GM12874 (cell line): ENCODE results near the gene DLEC1.

Experiments
- TF ChIP-seq, protein P1 (sequence below): IDR thresholded peaks from 2 replicates; pipeline ENCODE4 v1.5.1; 2011; ENCODE audit warnings: low read depth, mild to moderate bottlenecking, control low read depth, low read length, moderate library complexity; ENCODE audit not compliant: insufficient read depth

DLEC1 gene

DNA sequence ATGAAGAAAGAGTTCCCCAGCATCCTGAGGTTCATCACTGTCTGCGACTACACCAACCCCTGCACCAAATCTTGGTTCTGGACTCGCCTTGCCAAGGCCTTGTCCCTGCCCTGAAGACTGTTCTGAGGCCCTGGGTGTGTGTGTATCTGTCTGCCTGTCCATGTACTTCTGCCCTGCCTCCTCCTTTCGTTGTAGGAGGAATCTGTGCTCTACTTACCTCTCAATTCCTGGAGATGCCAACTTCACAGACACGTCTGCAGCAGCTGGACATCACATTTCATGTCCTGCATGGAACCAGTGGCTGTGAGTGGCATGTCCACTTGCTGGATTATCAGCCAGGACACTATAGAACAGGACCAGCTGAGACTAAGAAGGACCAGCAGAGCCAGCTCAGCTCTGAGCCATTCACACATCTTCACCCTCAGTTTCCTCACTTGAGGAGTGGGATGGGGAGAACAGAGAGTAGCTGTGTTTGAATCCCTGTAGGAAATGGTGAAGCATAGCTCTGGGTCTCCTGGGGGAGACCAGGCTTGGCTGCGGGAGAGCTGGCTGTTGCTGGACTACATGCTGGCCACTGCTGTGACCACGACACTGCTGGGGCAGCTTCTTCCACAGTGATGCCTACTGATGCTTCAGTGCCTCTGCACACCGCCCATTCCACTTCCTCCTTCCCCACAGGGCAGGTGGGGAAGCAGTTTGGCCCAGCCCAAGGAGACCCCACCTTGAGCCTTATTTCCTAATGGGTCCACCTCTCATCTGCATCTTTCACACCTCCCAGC, 102.4 kb downstream of the DLEC1 start:
- TF ChIP-seq, protein P1, sequence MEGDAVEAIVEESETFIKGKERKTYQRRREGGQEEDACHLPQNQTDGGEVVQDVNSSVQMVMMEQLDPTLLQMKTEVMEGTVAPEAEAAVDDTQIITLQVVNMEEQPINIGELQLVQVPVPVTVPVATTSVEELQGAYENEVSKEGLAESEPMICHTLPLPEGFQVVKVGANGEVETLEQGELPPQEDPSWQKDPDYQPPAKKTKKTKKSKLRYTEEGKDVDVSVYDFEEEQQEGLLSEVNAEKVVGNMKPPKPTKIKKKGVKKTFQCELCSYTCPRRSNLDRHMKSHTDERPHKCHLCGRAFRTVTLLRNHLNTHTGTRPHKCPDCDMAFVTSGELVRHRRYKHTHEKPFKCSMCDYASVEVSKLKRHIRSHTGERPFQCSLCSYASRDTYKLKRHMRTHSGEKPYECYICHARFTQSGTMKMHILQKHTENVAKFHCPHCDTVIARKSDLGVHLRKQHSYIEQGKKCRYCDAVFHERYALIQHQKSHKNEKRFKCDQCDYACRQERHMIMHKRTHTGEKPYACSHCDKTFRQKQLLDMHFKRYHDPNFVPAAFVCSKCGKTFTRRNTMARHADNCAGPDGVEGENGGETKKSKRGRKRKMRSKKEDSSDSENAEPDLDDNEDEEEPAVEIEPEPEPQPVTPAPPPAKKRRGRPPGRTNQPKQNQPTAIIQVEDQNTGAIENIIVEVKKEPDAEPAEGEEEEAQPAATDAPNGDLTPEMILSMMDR, result no peak

DNA sequence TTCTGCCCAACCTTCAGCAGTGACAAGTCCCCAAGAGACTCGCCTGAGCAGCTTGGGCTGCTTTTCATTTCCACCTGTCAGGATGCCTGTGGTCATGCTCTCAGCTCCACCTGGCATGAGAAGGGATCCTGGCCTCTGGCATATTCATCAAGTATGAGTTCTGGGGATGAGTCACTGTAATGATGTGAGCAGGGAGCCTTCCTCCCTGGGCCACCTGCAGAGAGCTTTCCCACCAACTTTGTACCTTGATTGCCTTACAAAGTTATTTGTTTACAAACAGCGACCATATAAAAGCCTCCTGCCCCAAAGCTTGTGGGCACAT, 102.9 kb downstream of the DLEC1 start:
- TF ChIP-seq, protein P1, result no peak

DNA sequence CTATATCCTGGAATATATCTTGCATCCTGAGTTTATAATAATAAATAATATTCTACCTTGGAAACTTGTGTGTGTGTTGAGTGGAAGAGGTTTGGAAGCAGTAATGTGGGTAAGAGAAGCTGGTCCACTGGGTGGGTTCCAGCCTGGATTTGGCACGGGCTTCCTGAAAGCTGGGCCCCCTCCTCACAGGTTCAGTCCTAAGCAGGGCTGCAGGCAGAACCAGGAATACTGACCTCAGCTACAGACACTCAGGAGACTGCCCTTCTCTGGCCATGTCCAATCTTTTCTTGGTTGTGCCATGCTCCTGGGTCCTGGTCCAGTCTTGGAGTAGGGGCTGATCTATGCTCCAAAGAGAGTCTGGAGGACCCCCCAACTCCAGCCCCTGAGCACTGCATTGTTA, 104.0 kb downstream of the DLEC1 start:
- TF ChIP-seq, protein P1, result no peak

DNA sequence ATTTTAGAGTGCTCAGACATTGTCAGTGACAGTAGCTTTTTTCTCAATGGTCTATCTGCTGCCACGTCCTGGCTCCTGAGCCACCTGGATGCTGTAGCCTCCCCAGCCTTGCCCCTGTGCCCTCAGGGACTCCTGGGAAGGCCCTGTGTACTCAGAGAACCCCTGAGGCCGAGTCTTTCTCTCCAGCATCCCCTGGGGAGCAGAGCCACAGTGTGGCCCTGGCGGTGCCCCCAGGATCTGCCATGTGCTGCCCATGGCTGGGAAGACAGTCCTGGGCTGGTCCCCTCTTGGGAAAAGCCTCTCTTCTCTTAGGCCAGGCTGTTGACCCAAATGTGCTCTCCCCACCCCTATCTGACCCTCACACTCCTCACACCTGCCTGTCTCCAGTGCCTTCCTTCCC, 104.5 kb downstream of the DLEC1 start:
- TF ChIP-seq, protein P1, result no peak

DNA sequence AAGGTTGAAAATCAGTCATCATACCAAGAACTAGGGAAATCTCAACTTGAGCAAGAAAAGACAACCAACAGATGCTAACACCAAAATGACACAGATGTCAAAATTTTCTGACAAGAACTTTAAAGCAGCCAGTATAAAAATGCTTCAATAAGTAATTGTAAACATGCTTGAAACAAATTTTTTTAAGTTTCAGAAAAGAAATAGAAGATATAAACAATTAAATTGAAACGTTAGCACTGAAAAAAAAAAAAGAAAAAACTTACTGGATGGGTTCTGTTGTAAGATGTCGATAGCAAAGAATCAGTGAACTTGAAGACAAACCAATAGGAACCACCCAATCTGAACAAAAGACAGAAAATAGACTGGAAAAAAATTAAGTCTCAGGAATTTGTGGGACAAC, 107.5 kb downstream of the DLEC1 start:
- TF ChIP-seq, protein P1, result no peak

DNA sequence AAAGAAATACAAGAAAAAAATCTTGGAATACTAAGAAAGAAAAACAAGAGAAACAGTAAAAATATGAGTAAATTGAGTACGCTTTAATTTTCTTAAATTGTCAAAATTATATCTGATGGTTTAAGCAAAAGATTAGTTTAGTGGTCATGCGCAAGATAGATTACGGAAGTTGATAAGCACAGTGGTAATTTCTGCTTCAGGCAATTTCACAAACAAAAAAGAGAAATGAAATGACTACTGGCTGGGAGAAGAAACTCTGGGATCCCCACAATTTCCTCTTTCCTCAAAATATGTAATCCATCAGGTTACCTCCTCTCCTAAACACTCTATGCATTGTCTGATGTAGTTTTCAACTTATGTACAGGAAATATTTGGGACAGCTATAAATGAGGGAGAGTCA, 108.4 kb downstream of the DLEC1 start:
- TF ChIP-seq, protein P1, result no peak

DNA sequence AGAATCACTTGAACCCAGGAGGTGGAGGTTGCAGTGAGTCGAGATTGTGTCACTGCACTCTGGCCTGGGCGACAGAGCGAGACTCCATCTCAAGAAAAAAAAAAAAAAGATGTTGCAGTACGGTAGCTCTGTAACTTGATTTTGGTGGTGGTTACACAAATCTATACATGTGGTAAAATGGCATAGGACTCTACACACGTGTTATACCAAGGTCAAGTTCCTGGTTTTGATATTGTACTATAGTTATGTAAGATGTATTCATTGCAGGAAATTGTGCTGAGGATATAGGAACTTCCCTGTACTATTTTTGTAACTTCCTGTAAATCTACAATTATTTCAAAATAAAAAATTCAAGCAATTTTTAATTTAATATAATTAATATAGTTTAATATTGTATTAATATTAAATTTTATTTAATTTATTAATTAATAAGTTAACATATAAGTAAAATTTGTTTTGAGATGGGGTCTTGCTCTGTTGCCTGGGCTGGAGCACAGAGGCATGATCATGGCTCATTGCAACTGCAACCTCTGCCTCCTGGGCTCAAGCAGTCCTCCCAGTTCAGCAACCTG, 109.4 kb downstream of the DLEC1 start:
- TF ChIP-seq, protein P1, result no peak
